Measurements from ENCODE around the gene DCAF8.
A peak's percentile ranks its signal among the peaks of the same experiment; 100 is the strongest.

DNA sequence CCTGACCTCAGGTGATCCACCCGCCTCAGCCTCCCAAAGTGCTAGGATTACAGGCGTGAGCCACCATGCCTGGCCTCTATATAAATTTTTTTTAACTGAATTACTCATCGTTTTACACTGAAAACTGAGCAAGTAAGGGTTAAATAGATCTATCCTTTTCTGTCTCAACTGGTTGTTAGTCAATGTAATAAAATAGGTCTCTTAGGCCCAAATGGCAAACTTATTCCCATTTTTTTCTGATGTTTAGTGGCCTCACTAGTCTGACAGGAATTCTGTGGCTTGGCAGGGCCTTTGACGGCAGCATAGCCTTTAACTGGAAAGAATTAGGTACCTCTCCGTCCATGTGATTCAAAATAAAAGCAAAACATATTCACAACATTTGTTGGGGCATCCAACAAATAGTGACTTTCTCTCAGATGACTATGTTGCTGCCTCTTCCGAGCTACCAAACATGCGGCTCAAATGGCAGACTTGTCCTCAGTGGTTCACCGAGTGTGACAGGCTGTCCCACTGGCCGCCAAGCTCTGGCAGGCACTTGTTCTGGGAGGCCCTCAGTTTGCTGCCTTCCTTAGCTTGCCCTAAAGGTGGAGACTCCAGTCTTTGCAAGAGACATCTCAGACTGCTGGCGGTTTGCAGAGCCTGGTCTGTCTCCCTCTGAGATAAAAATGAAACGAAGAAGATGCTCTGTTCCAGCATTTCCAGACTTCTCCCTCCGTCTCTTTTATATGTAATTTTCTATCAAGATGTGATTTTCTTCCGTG is 93.6 kb downstream of the DCAF8 start:
- TF ChIP-seq, protein P1, sequence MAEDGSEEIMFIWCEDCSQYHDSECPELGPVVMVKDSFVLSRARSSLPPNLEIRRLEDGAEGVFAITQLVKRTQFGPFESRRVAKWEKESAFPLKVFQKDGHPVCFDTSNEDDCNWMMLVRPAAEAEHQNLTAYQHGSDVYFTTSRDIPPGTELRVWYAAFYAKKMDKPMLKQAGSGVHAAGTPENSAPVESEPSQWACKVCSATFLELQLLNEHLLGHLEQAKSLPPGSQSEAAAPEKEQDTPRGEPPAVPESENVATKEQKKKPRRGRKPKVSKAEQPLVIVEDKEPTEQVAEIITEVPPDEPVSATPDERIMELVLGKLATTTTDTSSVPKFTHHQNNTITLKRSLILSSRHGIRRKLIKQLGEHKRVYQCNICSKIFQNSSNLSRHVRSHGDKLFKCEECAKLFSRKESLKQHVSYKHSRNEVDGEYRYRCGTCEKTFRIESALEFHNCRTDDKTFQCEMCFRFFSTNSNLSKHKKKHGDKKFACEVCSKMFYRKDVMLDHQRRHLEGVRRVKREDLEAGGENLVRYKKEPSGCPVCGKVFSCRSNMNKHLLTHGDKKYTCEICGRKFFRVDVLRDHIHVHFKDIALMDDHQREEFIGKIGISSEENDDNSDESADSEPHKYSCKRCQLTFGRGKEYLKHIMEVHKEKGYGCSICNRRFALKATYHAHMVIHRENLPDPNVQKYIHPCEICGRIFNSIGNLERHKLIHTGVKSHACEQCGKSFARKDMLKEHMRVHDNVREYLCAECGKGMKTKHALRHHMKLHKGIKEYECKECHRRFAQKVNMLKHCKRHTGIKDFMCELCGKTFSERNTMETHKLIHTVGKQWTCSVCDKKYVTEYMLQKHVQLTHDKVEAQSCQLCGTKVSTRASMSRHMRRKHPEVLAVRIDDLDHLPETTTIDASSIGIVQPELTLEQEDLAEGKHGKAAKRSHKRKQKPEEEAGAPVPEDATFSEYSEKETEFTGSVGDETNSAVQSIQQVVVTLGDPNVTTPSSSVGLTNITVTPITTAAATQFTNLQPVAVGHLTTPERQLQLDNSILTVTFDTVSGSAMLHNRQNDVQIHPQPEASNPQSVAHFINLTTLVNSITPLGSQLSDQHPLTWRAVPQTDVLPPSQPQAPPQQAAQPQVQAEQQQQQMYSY (CRISPR knock-in tag; IDR thresholded peaks at IDR 0.05) = no peak
- no peak for TF ChIP-seq RELA (CRISPR knock-in tag; IDR thresholded peaks at IDR 0.05; ENCODE audit: borderline replicate concordance)
- TF ChIP-seq, protein P2, sequence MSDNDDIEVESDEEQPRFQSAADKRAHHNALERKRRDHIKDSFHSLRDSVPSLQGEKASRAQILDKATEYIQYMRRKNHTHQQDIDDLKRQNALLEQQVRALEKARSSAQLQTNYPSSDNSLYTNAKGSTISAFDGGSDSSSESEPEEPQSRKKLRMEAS (CRISPR knock-in tag; IDR thresholded peaks at IDR 0.05) = 0 out of 2 replicates have a peak, but pooled peaks have one; percentile 4
- TF ChIP-seq, protein P3, sequence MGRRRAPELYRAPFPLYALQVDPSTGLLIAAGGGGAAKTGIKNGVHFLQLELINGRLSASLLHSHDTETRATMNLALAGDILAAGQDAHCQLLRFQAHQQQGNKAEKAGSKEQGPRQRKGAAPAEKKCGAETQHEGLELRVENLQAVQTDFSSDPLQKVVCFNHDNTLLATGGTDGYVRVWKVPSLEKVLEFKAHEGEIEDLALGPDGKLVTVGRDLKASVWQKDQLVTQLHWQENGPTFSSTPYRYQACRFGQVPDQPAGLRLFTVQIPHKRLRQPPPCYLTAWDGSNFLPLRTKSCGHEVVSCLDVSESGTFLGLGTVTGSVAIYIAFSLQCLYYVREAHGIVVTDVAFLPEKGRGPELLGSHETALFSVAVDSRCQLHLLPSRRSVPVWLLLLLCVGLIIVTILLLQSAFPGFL (CRISPR knock-in tag; IDR thresholded peaks at IDR 0.05; ENCODE audit: borderline replicate concordance) = no peak
- TF ChIP-seq EMX1 (CRISPR knock-in tag; IDR thresholded peaks at IDR 0.05) = no peak
- TF ChIP-seq ESRRA (CRISPR knock-in tag; IDR thresholded peaks at IDR 0.05; ENCODE audit: borderline replicate concordance) = no peak
- TF ChIP-seq CREB1 (CRISPR knock-in tag; IDR thresholded peaks at IDR 0.05) = no peak
- TF ChIP-seq, protein P4, sequence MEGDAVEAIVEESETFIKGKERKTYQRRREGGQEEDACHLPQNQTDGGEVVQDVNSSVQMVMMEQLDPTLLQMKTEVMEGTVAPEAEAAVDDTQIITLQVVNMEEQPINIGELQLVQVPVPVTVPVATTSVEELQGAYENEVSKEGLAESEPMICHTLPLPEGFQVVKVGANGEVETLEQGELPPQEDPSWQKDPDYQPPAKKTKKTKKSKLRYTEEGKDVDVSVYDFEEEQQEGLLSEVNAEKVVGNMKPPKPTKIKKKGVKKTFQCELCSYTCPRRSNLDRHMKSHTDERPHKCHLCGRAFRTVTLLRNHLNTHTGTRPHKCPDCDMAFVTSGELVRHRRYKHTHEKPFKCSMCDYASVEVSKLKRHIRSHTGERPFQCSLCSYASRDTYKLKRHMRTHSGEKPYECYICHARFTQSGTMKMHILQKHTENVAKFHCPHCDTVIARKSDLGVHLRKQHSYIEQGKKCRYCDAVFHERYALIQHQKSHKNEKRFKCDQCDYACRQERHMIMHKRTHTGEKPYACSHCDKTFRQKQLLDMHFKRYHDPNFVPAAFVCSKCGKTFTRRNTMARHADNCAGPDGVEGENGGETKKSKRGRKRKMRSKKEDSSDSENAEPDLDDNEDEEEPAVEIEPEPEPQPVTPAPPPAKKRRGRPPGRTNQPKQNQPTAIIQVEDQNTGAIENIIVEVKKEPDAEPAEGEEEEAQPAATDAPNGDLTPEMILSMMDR (IDR thresholded peaks at IDR 0.05) = no peak
- TF ChIP-seq, protein P5, sequence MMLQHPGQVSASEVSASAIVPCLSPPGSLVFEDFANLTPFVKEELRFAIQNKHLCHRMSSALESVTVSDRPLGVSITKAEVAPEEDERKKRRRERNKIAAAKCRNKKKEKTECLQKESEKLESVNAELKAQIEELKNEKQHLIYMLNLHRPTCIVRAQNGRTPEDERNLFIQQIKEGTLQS (CRISPR knock-in tag; conservative IDR thresholded peaks at IDR 0.05) = no peak
- TF ChIP-seq JUN (CRISPR knock-in tag; IDR thresholded peaks at IDR 0.05) = no peak
- TF ChIP-seq, protein P6, sequence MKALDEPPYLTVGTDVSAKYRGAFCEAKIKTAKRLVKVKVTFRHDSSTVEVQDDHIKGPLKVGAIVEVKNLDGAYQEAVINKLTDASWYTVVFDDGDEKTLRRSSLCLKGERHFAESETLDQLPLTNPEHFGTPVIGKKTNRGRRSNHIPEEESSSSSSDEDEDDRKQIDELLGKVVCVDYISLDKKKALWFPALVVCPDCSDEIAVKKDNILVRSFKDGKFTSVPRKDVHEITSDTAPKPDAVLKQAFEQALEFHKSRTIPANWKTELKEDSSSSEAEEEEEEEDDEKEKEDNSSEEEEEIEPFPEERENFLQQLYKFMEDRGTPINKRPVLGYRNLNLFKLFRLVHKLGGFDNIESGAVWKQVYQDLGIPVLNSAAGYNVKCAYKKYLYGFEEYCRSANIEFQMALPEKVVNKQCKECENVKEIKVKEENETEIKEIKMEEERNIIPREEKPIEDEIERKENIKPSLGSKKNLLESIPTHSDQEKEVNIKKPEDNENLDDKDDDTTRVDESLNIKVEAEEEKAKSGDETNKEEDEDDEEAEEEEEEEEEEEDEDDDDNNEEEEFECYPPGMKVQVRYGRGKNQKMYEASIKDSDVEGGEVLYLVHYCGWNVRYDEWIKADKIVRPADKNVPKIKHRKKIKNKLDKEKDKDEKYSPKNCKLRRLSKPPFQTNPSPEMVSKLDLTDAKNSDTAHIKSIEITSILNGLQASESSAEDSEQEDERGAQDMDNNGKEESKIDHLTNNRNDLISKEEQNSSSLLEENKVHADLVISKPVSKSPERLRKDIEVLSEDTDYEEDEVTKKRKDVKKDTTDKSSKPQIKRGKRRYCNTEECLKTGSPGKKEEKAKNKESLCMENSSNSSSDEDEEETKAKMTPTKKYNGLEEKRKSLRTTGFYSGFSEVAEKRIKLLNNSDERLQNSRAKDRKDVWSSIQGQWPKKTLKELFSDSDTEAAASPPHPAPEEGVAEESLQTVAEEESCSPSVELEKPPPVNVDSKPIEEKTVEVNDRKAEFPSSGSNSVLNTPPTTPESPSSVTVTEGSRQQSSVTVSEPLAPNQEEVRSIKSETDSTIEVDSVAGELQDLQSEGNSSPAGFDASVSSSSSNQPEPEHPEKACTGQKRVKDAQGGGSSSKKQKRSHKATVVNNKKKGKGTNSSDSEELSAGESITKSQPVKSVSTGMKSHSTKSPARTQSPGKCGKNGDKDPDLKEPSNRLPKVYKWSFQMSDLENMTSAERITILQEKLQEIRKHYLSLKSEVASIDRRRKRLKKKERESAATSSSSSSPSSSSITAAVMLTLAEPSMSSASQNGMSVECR (CRISPR knock-in tag; IDR thresholded peaks at IDR 0.05; ENCODE audit: borderline replicate concordance) = no peak

All from WTC11 (cell line).